ENCODE results near the gene ZFP36.

Gene ZFP36

DNA sequence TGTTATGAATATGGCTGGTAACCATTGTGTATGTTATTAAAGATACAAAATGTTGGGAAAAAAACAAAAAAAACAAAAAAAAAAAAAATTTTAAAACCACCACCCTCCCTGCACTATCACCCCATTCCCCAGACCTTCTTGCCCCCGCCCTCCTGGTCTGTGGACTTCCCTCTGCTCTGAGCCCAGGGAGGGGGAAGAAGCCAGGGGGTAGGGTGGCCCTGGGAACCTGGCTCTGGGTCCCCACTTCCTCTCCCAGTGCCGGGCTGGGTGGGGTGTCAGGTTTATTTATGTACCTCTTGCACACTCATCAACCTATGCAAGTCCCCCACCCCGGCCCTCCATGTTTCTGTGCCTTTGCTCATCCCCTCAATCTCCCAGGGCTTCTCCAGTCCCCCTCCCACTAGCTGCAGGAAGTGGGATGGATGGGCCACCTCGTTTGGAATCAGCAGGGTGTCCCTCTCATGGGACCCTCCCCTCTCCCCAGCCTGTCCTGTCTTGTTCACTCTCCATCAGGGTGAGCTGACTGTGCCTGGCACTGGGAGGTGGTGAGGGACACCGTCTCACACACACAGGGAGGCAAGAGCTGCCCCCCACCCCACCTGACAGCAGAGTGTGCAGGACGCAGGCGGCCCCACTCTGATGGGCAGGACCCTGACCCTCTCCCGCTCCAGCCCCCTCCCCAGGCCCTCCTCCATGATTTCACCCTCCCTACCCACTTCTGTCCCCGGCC, 21.6 kb upstream of the ZFP36 start:
- no peak for DNase-seq

DNA sequence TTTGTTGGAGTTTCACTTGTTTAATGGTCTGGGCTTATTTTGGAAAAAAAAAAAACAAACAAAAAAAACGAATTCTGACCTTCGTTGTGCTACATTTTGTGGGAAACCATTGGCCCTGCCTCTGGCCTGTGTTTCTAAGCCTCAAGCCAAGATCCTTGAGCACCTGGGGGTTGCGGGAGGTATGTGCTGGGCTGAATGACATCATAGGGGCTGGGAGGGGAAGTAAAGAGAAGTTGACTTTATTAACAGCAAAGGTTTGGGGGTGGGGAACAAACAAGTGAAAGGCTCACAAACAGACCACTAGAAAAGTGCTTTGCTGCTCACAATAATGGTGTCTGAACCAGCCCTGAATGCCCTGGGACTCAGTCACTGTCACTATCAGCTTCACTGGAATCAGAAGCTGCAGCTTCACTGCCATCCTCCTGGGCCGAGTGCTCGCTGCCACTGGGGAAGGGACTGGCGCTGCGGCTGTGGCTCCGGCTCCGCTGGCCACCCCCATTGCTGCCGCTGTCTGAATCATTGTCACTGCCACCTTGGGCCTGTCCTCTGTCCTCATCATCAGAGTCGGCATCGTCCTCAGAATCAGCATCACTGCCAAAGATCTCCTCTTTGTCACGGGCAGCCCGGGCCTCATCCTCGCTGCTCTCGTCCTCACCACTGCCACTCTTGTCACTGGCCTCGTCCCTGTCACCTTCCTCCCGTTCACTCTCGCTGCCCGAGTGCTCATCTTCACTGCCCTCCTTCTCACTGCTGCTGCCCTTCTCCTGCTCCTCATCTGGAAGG, 20.8 kb upstream of the ZFP36 start:
- no peak for DNase-seq

DNA sequence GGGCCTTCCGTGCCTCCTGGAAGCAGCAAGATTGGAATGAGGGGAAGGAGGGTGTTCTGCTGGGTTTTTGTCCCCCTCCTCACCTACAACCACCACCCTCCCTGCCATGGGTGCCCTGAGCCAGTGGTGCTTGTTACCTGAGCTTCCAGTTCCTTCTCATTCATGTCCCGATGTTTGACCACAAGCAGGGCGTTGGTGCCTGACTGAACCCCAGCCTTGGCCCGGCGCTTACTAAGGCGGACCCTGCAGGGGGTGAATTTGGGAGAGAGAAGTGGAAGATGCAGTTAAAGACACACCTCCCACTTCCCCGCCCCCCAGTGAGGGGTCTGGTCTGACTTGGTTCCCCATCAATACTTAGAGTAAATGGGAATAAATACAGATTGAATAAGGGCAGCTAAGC, 20.1 kb upstream of the ZFP36 start:
- no peak for DNase-seq

DNA sequence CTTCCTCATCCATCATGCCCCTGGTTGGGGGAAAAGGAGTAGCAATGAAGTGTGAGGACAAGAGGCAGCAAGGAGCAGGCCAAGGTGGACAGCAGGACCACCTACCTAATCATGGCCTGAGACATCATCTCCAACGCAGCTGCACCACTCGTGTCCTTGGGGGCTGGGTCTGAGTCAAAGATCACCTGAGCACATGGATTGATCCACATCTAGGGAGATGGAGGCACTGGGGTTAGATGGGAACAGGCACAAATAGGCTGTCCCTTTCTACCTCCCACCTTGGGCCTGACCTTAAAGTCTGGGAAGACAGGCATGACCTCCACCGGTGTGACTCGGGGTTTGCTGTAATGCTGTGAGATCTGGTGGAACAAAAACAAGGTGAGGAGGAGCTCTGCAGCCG, 18.0 kb upstream of the ZFP36 start:
- DNase-seq, result no peak

DNA sequence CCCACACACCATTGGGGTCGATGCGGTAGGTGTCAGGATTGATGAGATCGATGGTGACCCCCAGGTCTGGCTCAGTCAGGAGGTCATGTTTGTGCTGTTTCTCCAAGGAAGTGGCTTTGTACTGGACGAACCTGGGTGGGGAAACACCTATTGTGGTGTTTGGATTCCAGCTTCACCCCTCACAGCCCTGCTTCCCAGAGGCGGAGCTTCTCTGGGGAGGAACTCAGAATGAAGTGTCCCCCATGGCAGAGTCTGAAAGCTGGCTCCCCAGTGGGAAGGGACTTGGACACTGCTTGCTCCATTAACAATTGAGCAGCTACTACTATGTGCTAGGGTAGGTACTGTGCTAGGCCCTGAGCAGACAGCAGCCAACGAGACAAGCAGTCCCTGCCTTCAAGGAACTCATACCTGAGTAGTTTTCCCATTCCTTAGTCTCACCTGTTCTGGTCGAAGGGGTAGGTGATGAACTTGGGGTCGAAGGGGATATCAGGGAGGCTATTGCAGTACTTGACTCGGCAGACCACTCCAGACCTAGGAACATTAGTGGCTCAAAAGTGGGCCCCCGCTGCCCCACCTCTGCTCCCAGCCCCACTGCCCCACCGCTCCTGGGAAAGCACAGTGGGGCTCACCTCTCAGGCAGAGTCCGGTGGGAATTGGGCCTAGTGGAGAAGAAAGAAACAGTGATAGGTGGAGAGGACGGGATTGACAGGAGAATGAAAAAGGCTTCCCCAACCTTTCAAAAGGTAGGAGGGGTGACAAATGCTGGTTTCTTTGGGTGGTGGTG, 16.8 kb upstream of the ZFP36 start:
- no peak for DNase-seq

DNA sequence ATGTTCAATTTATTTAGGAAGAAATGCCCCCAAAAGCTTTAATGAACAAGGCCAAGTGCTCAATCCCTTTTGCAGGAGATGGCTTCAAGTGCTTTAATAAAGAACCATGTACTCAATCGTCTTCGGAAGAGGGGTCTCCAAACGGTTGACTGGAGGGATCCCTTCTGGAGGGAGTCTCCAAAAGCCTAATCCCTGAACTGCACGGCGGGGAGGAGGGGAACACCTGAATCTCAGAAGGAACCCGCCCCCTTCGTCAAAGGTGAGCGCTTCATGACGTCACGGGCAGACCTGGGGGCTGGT, 16.2 kb upstream of the ZFP36 start:
- DNase-seq, result no peak

DNA sequence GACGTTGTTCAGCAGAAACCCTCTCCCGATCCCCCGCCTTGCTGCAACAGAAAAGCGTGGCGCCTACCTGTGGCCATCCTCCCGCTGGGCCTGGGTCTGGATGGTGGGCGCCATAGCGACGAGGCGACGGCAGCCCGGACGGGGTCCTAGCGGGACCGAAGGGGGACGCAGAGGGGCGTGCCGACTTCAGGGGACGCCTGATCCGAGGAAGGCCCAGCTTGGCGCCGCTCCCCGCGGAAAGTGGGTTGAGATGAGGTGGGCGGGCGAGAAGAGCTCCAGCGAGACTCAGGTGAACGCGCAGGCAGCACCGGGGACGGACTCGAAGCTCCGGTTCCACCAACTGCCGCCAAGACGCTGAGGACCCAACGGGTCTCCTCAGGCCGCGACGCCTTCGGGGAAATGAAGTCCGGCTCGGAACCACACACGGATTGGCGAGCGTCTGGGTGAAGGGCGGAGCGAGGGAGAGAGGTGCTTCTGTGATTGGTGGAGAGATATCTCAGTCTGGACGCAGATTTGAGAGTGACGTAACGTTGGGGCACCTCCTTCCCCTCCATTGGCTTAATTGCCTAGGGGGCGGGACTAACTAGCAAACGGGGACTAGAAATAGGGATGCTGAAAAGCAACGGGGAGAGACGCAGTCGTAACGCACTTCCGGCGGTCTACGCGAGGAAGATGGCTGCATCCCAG, 15.8 kb upstream of the ZFP36 start, which contains the start of the genes MED29 and PAF1:
MED29 (plus strand) TSS at position 628 of the 687 bp plus-strand sequence; CDS start at position 673, 45 bp downstream.
PAF1 (minus strand) TSS at position 356 of the 687 bp plus-strand sequence; CDS start at position 114, 242 bp downstream.
- peak; percentile 99 for DNase-seq

DNA sequence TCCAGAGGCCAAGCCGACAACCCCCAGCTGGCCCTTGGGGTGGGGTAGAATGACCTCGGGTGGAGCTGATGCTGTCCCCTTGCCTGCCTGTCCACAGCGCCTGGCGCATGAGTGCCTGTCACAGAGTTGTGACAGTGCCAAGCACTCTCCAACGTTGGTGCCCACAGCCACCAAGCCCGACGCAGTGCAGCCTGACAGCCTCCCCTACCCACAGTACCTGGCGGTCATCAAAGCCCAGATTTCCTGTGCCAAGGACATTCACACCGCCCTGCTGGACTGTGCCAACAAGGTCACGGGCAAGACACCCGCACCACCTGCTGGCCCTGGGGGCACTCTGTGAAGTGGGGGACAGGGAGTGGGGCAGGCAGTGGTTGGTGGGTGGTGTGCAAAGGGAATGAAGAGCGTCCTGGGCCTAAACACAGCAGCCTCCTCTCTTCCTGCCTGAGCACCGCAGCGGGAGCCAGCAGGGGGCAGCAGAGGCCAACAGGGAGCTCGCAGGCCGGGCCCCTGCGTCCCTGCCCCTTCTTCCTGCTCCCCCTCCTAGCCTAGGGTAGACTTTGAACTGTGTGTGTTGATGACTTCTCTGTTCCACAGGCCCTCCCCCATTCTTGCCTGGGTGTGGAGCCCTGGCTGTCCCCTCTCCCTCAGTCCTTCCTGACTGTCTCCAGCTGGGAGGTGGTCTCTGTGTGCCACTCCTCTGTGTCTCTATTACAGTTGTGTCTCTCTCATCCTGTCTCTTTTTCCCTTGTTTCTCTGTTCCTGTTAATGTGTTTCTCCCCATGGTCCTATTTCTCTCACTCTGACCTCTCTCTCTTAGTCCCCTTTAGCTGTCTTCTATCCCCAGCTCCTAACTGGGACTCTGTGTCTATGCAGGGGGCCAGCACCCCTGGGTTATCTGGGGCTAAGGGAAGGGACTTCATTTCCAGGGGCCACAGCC, 9.0 kb upstream of the ZFP36 start:
- DNase-seq, result peak; percentile 87

DNA sequence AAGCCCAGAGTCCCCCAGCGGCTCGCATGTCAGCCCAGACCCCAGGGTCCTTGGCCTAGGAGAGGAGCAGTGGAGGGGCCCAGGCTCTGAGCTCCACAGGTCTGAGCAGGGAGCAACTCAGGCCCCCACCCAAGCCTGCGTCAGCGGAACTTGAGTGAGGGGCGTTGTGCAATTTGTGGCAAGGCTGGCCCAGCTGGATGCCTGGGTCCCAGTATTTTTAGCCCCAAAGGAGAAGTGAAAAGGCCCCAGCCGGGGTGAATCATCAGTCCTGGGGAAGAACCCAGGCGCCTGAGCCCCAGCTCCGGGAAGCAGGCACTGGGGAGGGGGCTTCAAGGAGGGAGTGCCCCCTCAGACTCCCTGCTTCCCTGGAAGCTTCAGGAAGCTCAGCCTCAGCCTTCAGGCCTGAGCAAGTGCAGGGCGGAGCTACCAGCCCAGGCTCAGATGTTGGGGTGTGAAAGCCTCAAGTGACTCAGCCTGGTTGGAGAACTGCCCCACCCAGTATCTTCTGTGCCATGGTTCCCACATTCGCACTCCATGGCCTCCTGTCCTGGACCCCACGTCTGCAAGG, 8.3 kb upstream of the ZFP36 start:
- no peak for DNase-seq

DNA sequence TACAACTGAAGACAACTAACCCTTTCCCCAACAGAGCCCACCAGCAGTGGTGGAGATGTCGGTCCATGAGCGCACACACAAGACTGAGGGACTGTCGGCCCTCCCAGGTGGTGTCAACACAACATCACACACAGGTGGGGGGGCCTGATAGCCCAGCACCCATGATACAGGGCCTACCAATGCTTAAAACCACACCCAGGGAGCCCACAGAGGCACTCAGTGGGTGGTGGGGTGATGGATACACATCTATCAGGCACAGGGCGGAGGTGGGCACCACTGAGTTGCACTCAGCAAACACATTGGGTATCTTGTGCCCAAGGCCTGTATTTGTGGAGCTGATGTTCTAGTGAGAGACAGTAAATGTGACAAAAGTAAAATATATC, 7.0 kb upstream of the ZFP36 start:
- no peak for DNase-seq

DNA sequence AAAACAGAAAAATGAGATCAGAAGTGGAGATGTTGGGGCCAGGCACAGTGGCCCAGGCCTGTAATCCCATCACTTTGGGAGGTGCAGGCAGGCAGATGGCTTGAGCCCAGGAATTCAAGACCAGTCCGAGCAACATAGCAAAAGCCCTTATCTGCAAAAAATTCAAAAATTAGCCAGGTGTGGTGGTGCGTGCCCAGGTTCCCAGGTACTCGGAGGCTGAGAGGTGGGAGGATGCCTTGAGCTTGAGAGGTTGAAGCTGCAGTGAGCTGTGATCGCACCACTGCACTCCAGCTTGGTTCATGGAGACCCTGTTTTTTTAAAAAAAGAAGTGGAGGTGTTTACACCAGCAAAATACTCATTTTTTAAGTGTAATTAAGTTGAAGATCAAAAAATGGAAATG, 6.6 kb upstream of the ZFP36 start:
- DNase-seq, result no peak

DNA sequence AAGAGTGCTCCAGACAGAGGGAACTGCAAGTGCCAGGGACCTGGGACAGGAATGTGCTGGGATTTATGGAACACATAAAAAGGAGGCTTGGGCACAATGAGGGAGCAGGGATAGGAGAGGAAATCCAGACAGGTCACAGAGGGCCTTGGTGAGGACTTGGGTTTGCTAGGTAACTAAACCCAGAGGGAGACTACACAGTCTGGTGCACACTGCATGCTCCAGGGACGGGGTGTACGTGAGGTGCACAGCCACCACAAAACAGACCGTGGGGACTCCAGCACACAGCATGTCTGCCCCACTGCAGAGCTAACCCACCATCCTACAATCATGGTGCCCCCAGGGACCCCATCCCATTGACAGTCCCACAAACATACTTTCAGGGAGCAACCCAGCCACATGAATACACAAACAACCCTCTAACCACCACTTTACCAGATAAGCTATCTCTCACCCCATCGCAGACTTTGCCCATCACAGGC, 5.5 kb upstream of the ZFP36 start:
- DNase-seq, result no peak

DNA sequence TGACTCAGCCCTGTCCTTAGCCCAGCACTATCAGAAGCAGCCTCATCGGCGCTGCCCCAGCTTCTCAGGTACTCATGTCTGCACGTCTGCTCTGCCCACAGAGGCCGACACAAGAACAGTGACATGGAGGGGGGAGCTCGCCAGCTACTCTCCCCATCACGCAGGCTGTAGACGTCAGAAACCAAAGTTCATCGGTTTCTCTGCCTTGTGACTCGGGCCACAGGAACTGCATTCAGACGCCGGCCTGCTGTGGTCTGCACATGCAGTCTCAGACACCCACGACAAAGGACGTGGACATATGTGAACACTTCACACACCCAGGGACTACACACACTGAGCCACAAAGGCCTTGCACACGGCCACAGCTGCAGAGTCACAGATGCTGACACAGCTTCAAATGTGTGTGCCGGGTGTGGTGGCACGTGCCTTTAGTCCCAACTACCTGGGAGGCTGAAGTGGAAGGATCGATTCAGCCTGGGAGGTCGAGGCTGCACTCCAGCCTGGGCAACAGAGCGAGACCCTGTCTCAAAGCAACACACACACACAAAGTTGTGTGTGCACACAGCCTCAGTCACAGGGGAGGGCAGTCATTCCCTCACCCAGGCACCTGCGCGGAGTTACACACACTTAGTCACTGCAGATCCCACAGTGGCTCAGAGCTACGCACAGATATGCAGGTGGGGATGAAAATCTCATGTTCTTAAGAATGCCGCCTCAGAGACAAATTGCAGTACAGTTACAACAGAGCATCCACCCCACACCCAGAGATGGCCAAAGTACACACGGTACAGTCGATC, 4.9 kb upstream of the ZFP36 start:
- DNase-seq, result peak; percentile 17

DNA sequence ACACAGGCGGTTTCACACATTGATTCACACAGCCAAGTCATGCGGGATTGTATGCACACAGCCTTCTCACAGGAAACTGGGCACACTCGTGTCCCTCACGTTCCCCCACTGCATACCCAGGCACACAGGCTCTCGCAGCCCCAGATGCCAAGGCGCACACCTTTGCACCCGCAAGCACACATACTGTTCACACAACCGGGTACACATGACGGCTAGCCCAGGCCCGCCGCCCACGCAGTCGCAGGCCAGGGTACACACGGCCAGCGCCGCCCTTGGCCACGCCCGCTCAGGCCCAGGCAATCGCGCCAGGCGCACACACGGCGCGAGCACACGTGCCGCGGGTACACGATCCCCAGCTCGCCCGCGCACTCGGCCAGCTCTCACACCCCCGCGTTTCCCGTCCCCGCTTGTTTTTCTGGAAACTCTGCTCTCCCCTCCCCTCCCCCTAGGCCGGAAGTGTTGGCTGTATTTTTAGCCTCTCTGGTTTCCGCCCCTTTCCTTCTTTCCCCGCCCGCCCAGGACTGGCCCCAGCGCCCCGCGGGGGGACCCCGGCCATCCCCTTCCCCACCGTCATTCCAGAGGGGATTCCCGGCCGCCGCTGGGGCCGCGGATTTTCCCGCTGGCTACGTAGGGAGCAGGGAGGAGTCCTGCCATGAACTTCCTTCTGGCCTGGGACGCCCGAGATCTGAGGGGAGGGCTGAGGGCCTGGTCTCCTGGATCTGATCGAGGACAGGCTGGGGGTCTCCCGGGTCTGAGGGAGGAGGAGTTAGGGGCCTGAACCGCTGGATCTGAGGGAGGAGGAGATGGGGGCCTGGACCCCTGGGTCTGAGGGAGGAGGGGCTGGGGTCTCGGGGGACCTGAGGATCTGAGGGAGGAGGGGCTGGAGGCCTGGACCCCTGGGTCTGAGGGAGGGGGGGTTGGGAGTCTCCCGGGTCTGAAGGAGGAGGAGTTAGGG, 4.0 kb upstream of the ZFP36 start:
- peak; percentile 96 for DNase-seq

DNA sequence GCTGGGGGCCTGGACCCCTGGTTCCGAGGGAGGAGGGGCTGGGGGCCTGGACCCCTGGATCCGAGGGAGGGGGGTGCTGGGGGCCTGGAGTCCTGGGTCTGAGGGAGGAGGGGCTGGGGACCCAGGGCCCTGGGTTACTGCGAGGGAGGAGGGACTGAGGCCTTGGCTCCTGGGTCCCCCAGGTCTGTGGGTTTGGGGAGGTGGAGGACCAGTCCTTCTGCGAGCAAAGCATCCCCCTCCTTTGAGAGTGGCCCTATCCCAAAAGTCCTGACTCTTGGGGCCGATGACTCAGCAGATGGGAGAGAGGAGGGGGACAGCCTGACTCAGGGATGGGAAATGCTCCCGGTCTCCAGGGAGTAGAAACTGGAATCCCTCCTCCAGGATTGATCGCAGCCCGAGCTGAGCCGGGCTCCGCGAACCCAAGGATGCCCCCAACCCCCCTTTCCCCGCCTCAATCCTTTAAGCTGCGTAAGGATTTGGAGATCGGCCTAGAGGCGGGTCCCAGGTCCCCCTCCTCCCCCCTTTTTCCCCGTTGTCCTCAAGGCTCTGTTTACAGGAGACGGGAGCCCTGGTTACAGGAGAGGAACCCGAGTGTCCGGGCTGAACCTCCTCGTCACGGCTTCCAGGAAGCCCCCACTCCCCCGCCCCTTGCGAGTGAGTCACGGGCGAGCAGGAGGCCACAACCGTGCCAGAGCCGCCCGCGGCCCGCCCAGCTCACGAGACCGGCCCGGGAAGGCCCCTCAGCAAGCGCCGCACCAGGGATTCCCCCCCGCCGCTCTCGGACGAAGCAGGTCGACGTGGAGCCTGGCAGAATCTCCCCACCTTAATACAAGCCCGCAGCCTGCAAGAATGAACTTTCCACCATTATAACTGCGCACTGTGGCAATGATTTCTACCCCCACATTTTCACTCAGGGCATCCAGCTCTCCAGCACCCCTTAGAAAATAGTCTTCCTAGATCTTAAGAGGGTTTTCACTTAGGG, 3.0 kb upstream of the ZFP36 start:
- DNase-seq, result peak; percentile 90

DNA sequence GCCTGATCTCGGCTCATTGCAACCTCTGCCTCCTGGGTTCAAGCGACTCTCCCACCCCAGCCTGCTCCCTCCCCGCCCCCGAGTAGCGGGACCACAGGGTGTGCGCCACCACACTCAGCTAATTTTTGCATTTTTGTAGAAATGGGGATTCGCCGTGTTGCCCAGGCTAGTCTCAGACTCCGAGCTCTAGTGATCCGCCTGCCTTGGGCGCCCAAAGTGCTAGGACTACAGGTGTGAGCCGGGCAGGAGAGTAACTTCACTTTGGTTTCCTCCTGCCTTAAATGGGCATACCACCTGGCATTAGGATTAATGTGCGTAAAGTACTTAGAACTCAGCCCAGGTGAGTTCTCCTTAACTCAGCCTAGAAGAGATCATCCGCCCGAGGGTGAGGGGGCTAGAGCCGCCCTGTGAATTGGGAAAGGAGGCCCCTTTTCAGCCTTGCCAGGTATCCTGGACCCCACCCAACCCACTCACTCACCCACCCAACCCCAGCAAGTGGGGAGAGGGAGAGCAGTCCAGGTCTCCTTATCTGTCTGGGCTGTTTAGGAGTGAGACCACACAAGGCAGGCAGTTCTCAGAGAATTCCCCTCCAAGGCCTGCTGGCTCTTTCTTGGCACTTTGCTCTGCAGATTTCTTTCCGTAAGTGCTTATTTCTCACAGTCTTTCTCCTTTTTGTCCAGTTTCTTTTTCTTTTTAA, 1.2 kb upstream of the ZFP36 start:
- peak; percentile 20 for DNase-seq

DNA sequence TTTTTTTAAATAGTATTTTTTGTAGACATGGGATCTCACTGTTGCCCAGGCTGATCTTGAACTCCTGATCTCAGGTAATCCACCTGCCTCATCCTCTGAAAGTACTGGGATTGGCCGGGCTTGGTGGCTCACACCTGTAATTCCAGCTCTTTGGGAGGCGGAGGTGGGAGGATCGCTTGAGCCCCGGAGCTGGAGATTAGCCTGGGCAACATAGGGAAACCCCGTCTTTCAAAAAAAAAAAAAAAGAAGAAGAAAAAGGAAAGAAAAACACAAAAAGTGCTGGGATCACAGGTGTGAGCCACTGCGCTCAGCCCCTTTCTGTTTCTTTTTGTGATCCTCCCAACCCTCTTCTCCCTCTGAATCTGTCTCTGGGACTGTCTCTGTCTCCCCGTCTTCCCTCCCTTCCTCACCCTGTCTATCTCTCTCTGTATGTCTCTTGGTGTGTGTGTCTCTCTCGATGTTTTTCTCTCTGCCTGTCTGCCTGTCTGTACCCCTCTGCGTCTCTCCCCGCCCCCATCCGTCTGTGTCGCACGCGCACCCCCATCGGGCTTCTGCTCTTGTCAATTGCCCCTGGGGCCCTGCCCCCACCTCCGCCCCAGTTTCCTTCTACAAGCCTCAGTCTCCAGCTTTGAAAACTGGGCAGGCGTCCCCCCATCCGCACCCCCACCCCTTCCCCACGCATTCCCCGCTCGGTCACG, 540 bp upstream of the ZFP36 start:
- DNase-seq, result peak; percentile 81

Measured in RPMI8226 (cell line).